CD4-positive, alpha-beta T cell (primary cell): ENCODE measurements around the gene CPAMD8. TPM values are rescaled to one million over a fixed set of nuclear protein-coding genes. Genes with fewer than 3 reads are reported as not detected.

Source experiments
- ATAC-seq: fragments of 200-7000 bp; cut with Tn5 transposase; one replicate; pipeline ENCODE4 v1.10.0; 2022; ENCODE audit warnings: mild to moderate bottlenecking; ENCODE audit not compliant: poor library complexity
- CTCF ChIA-PET: fragments of 350-600 bp; sonication (Branson Sonifier 250); formaldehyde crosslinking; loops from one replicate; lab custom pipeline; 2021; ENCODE audit warnings: antibody characterized with exemption, inconsistent platforms; lab: Charles Lee
- POLR2A ChIA-PET: fragments of 350-600 bp; sonication (Branson Sonifier 250); formaldehyde crosslinking; loops from one replicate; lab custom pipeline; 2021; ENCODE audit warnings: antibody characterized with exemption, inconsistent platforms; lab: Charles Lee
- DNase-seq, 14 experiments: peaks; one replicate each; pipeline ENCODE4 v3.0.0-alpha.2; 2013 to 2020; ENCODE audit warnings: mixed read lengths in 2 of 14
- H3K27ac ChIP-seq, 2 donors: one replicate each; pipeline versions ENCODE4 v1.5.1 to v1.7.0; 2013; ENCODE audit warnings: low read length in 2 of 2, low read depth in 1 of 2, mild to moderate bottlenecking in 1 of 2
- H3K27me3 ChIP-seq, 2 experiments: 1 replicate in 1 of 2; 2 replicates in 1 of 2; pipeline versions ENCODE4 v1.6.1 to v1.7.0; 2013; ENCODE audit warnings: low read length in 2 of 2, control low read depth in 1 of 2, mild to moderate bottlenecking in 1 of 2, moderate library complexity in 1 of 2; ENCODE audit not compliant: insufficient read depth in 2 of 2, control insufficient read depth in 1 of 2
- H3K36me3 ChIP-seq: one replicate; pipeline ENCODE4 v1.6.1; 2013; ENCODE audit warnings: low read length, control low read depth; ENCODE audit not compliant: insufficient read depth
- H3K4me1 ChIP-seq: one replicate; pipeline ENCODE4 v1.6.1; 2013; ENCODE audit warnings: low read length, control low read depth; ENCODE audit not compliant: insufficient read depth
- H3K4me3 ChIP-seq: one replicate; pipeline ENCODE4 v1.5.1; 2013; ENCODE audit warnings: mild to moderate bottlenecking, low read length, moderate library complexity
- H3K9me3 ChIP-seq, 2 experiments: 1 replicate in 1 of 2; 2 replicates in 1 of 2; pipeline versions ENCODE4 v1.6.1 to v1.7.0; 2013; ENCODE audit warnings: low read length in 2 of 2, mild to moderate bottlenecking in 2 of 2, control low read depth in 1 of 2, moderate library complexity in 1 of 2; ENCODE audit not compliant: control insufficient read depth in 1 of 2, insufficient read depth in 1 of 2
- H3K27ac Mint-ChIP-seq: one replicate; pipeline ENCODE4 v1.8.0; 2020; ENCODE audit warnings: mixed read lengths
- H3K27me3 Mint-ChIP-seq: one replicate; pipeline ENCODE4 v1.8.0; 2021; ENCODE audit warnings: mixed read lengths
- H3K36me3 Mint-ChIP-seq: one replicate; pipeline ENCODE4 v1.8.0; 2021; ENCODE audit warnings: low read depth, mixed read lengths
- H3K4me1 Mint-ChIP-seq: one replicate; pipeline ENCODE4 v1.8.0; 2021; ENCODE audit warnings: low read depth, mixed read lengths
- H3K4me3 Mint-ChIP-seq: one replicate; pipeline ENCODE4 v1.8.0; 2020; ENCODE audit warnings: mild to moderate bottlenecking, mixed read lengths
- H3K9me3 Mint-ChIP-seq: one replicate; pipeline ENCODE4 v1.8.0; 2020; ENCODE audit warnings: mixed read lengths
- intact Hi-C, 2 experiments: fragments of 100-400 bp; cut with DNase I in 1 of 2; cut with micrococcal nuclease in 1 of 2; formaldehyde crosslinking; loops; one replicate each; pipeline versions ENCODE4 v1.15.1 to v1.9.0; 2023 to 2025; cut with DNase I, micrococcal nuclease
- total RNA-seq, 174 experiments: library from RNA in 2 of 174; stranded (reverse) in 2 of 174; gene quantifications; one replicate each; pipeline ENCODE4 v1.2.3 and lab custom pipeline; 2021 to 2026
- TF ChIP-seq, protein P1 (sequence below): fragments of 200-600 bp; IDR thresholded peaks from one replicate; pipeline ENCODE4 v1.8.0; 2022; ENCODE audit warnings: antibody characterized with exemption, mild to moderate bottlenecking

The CPAMD8 gene
- total RNA-seq, 2 experiments from 2014 or later, result 0.05 to 0.34 TPM

- peaks cover 45% of the 10 kb centered on the region for H3K36me3 Mint-ChIP-seq
- Histone ChIP-seq H3K9me3 (no peaks in the 10 kb centered on the region), H3K27me3 (no peaks in the 10 kb centered on the region), H3K27ac (no peak overlapping the region), H3K36me3 (peaks cover 42% of the 10 kb centered on the region), H3K4me3 (no peak overlapping the region), H3K4me1 (no peaks in the 10 kb centered on the region)
- POLR2A ChIA-PET, result no interaction called here
- CTCF ChIA-PET, result no interaction called here
- H3K4me1 Mint-ChIP-seq, result no peaks in the 10 kb centered on the region
- no peak for ATAC-seq
- intact Hi-C loops, result loop anchor here in 1 of 2 experiments (5.0 kb wide), 1 partner anchor 277 kb away; no protein-coding TSS in a partner anchor
- H3K4me3 Mint-ChIP-seq, result no peak overlapping the region
- no peak for DNase-seq
- H3K27me3 Mint-ChIP-seq, result no peaks in the 10 kb centered on the region
- no peaks in the 10 kb centered on the region for H3K9me3 Mint-ChIP-seq
- TF ChIP-seq, protein P1, sequence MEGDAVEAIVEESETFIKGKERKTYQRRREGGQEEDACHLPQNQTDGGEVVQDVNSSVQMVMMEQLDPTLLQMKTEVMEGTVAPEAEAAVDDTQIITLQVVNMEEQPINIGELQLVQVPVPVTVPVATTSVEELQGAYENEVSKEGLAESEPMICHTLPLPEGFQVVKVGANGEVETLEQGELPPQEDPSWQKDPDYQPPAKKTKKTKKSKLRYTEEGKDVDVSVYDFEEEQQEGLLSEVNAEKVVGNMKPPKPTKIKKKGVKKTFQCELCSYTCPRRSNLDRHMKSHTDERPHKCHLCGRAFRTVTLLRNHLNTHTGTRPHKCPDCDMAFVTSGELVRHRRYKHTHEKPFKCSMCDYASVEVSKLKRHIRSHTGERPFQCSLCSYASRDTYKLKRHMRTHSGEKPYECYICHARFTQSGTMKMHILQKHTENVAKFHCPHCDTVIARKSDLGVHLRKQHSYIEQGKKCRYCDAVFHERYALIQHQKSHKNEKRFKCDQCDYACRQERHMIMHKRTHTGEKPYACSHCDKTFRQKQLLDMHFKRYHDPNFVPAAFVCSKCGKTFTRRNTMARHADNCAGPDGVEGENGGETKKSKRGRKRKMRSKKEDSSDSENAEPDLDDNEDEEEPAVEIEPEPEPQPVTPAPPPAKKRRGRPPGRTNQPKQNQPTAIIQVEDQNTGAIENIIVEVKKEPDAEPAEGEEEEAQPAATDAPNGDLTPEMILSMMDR, result no peak
- H3K27ac Mint-ChIP-seq, result no peak overlapping the region
Observed at GRCh38 chr19:17049711-17050280, 23.2 kb upstream of the CPAMD8 start.

- H3K4me1 Mint-ChIP-seq, result no peaks in the 10 kb centered on the region
Observed at GRCh38 chr19:17048885-17049453, 22.4 kb upstream of the CPAMD8 start.

DNA sequence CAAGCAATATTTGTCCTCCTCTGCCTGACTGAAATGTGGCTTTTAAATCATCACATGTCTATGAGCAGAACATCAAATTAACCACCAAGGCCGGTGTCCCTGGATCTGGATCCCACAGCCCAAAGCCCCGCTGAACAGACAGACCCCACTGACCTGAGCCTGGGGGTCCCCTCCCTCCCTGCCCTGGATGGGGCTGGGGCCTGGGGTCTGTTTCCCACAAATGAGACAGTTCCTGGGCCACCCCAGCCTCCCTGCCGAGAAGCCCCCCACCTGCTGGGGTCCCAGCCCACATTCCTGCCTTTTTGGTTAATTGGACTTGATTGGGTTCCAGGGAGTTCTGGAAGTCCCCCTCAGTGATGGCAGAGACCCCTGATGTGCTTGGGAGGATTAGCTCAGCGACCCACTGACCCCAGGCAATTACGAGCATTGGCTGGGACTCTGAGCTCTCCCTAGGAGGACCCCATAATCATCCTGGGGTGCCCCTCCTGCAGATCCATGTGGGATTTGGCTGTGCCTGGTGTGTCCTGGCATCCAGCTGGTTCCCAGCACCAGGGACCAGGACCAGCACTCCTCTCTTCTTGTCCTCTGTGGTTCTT is 19.4 kb upstream of the CPAMD8 start:
- Mint-ChIP-seq H3K27me3 (no peaks in the 10 kb centered on the region), H3K4me1 (no peaks in the 10 kb centered on the region), H3K36me3 (peaks cover 19% of the 10 kb centered on the region), H3K4me3 (no peak overlapping the region), H3K9me3 (no peaks in the 10 kb centered on the region), H3K27ac (no peak overlapping the region)
- no peaks in the 10 kb centered on the region for H3K9me3 ChIP-seq
- ATAC-seq, result no peak
- DNase-seq, result no peak
- H3K4me3 ChIP-seq, result no peak overlapping the region
- H3K4me1 ChIP-seq, result no peaks in the 10 kb centered on the region
- CTCF ChIA-PET, result no interaction called here
- H3K27ac ChIP-seq, result no peak overlapping the region
- TF ChIP-seq, protein P1, result no peak
- intact Hi-C loops, result loop anchor here in 1 of 2 experiments (5.0 kb wide), 1 partner anchor 274 kb away; no protein-coding TSS in a partner anchor
- POLR2A ChIA-PET, result no interaction called here
- H3K27me3 ChIP-seq, result no peaks in the 10 kb centered on the region
- peaks cover 12% of the 10 kb centered on the region for H3K36me3 ChIP-seq

More at GRCh38 chr19:17048885-17049453, 22.4 kb upstream of the CPAMD8 start:
- DNase-seq (no peak), ATAC-seq (no peak)
- Mint-ChIP-seq H3K4me3 (no peak overlapping the region), H3K9me3 (no peaks in the 10 kb centered on the region), H3K36me3 (peaks cover 42% of the 10 kb centered on the region), H3K27ac (no peak overlapping the region), H3K27me3 (no peaks in the 10 kb centered on the region)
- TF ChIP-seq, protein P1, result no peak
- CTCF ChIA-PET, result no interaction called here
- Histone ChIP-seq H3K4me1 (no peaks in the 10 kb centered on the region), H3K4me3 (no peak overlapping the region), H3K27me3 (no peaks in the 10 kb centered on the region), H3K36me3 (peaks cover 38% of the 10 kb centered on the region), H3K27ac (no peak overlapping the region), H3K9me3 (no peaks in the 10 kb centered on the region)
- intact Hi-C loops, result loop anchor here in 1 of 2 experiments (5.0 kb wide), 1 partner anchor 277 kb away; no protein-coding TSS in a partner anchor
- POLR2A ChIA-PET, result no interaction called here
